Breast epithelium (tissue), 3 donors: Measurements from ENCODE around the gene CDKN2B-AS1.

Source experiments
- CTCF ChIP-seq, 3 donors: fragments of 450-650 bp; IDR thresholded peaks; one replicate each; pipeline ENCODE4 v1.5.1; 2016 to 2017; ENCODE audit warnings: antibody characterized with exemption in 3 of 3, mild to moderate bottlenecking in 3 of 3, moderate library complexity in 3 of 3
- POLR2A ChIP-seq: fragments of 450-650 bp; IDR thresholded peaks from one replicate; pipeline ENCODE4 v1.6.1; 2016; ENCODE audit warnings: antibody characterized with exemption, mild to moderate bottlenecking, moderate library complexity

GRCh38 chr9:22136461-22137096, 142.0 kb downstream of the CDKN2B-AS1 start:
- TF ChIP-seq CTCF (IDR thresholded peaks at IDR 0.05) (no peak), POLR2A (no peak)
